Gastroesophageal sphincter (tissue), 3 donors: ENCODE measurements around the gene STK35.

Experiments used
- EP300 ChIP-seq: sonication (generic); formaldehyde crosslinking; IDR thresholded peaks from one replicate; pipeline ENCODE4 v1.6.1; 2017; ENCODE audit warnings: antibody characterized with exemption, mild to moderate bottlenecking
- POLR2A ChIP-seq, 2 donors: fragments of 450-650 bp; IDR thresholded peaks; one replicate each; pipeline ENCODE4 v1.6.1; 2017; ENCODE audit warnings: antibody characterized with exemption in 2 of 2, mild to moderate bottlenecking in 2 of 2, moderate library complexity in 1 of 2
- POLR2AphosphoS5 ChIP-seq: sonication (generic); formaldehyde crosslinking; IDR thresholded peaks from one replicate; pipeline ENCODE4 v1.6.1; 2017; ENCODE audit warnings: antibody characterized with exemption
- TF ChIP-seq, protein P1 (sequence below), 4 experiments: fragments of 200-600 bp in 2 of 4; fragments of 450-650 bp in 2 of 4; sonication (generic) in 1 of 4; IDR thresholded peaks; one replicate each; pipeline ENCODE4 v1.5.1; 2017 to 2019; ENCODE audit warnings: antibody characterized with exemption in 4 of 4, mild to moderate bottlenecking in 2 of 4, moderate library complexity in 2 of 4

DNA sequence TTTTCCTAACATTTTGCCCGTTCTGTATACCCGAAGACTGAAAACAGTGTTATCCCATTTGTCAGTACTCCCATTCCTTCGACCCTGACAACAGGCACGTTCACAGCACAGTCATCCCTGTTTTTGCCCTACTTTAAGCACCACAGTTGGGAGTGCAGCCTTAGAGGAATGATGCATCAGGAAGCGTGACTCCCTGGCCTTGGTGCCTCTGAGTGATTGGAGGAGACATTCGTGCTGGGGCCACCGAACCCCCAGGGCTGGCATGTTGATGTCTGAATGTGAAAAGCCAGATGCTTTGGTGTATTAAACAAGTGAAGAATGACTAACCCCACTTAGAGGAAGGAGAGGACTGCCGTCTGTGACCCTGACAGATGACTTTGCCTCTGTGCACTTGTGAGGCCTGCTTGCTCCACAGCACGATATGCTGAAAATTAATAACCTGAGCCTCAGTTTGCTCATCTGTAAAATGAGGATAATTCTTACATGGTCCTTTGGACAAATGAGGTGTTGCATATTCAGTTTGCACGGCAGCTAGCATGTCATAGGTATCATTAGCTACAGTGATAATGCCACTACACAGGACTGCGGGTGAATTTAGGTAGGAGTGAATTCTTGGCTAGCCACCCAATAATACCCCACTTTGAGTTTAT lies 36.0 kb downstream of the STK35 start:
- TF ChIP-seq, protein P1, sequence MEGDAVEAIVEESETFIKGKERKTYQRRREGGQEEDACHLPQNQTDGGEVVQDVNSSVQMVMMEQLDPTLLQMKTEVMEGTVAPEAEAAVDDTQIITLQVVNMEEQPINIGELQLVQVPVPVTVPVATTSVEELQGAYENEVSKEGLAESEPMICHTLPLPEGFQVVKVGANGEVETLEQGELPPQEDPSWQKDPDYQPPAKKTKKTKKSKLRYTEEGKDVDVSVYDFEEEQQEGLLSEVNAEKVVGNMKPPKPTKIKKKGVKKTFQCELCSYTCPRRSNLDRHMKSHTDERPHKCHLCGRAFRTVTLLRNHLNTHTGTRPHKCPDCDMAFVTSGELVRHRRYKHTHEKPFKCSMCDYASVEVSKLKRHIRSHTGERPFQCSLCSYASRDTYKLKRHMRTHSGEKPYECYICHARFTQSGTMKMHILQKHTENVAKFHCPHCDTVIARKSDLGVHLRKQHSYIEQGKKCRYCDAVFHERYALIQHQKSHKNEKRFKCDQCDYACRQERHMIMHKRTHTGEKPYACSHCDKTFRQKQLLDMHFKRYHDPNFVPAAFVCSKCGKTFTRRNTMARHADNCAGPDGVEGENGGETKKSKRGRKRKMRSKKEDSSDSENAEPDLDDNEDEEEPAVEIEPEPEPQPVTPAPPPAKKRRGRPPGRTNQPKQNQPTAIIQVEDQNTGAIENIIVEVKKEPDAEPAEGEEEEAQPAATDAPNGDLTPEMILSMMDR (IDR thresholded peaks at IDR 0.05), result no peak
- TF ChIP-seq POLR2AphosphoS5 (no peak), POLR2A (IDR thresholded peaks at IDR 0.05) (no peak), EP300 (no peak)
